OCI-LY3 (cell line): ENCODE measurements around the gene EXOSC9.

Experiments
- H2AFZ ChIP-seq: fragments of 200-600, 300-600 bp; shearing (Covaris generic); 2 replicates; pipeline ENCODE4 v1.6.0; 2014; ENCODE audit warnings: antibody characterized with exemption, low read depth, low read length
- H3K27ac ChIP-seq: fragments of 200-600, 300-600 bp; sonication (generic); 2 replicates; pipeline ENCODE4 v1.5.1; 2014; ENCODE audit warnings: mild to moderate bottlenecking, low read length, moderate library complexity, mixed read lengths
- H3K27me3 ChIP-seq: fragments of 200-600, 300-600 bp; sonication (generic); 2 replicates; pipeline ENCODE4 v1.6.1; 2014; ENCODE audit warnings: low read depth, low read length, mixed read lengths
- H3K36me3 ChIP-seq: fragments of 200-600, 300-600 bp; sonication (generic); replicated peaks from 2 replicates; pipeline ENCODE3; 2014; ENCODE audit warnings: low read depth, low read length, mixed read lengths
- H3K4me1 ChIP-seq: fragments of 300-600, 200-600 bp; sonication (generic); 2 replicates; pipeline ENCODE4 v1.6.1; 2014; ENCODE audit warnings: low read length, mixed read lengths
- H3K4me2 ChIP-seq: fragments of 200-600, 300-600 bp; sonication (generic); 2 replicates; pipeline ENCODE4 v1.6.1; 2014; ENCODE audit warnings: low read length, mixed read lengths
- H3K4me3 ChIP-seq: fragments of 300-600, 200-600 bp; sonication (generic); 2 replicates; pipeline ENCODE4 v1.5.1; 2014; ENCODE audit warnings: antibody characterized with exemption, mild to moderate bottlenecking, low read length, moderate library complexity
- H3K79me2 ChIP-seq: fragments of 300-600, 200-600 bp; shearing (Covaris generic); 2 replicates; pipeline ENCODE4 v1.6.1; 2014; ENCODE audit warnings: mild to moderate bottlenecking, low read length, mixed read lengths
- H3K9ac ChIP-seq: fragments of 300-600, 200-600 bp; shearing (Covaris generic); 2 replicates; pipeline ENCODE4 v1.6.0; 2014; ENCODE audit warnings: mild to moderate bottlenecking, low read length, moderate library complexity
- H3K9me3 ChIP-seq: fragments of 200-600, 300-600 bp; shearing (Covaris generic); 2 replicates; pipeline ENCODE4 v1.6.1; 2014; ENCODE audit warnings: low read length, mixed read lengths; ENCODE audit not compliant: insufficient read depth
- H4K20me1 ChIP-seq: fragments of 200-600, 300-600 bp; sonication (generic); 2 replicates; pipeline ENCODE4 v1.6.1; 2016; ENCODE audit warnings: low read length, mixed read lengths; ENCODE audit not compliant: insufficient read depth
- EZH2phosphoT487 ChIP-seq: fragments of 200-600 bp; shearing (Covaris generic); IDR thresholded peaks from 2 replicates; pipeline ENCODE4 v1.6.1; 2018; ENCODE audit warnings: antibody characterized with exemption, mixed run types, low read depth
- TF ChIP-seq, protein P1 (sequence below): fragments of 200-600, 300-600 bp; sonication (generic); IDR thresholded peaks from 2 replicates; pipeline ENCODE4 v1.5.1; 2014; ENCODE audit warnings: antibody characterized with exemption, low read length, low read depth

EXOSC9 gene

GRCh38 chr4:121789455-121789854 lies 11.7 kb upstream of the EXOSC9 start:
- H3K9me3 ChIP-seq = no peaks in the 10 kb centered on the region
- H3K27ac ChIP-seq = no peak overlapping the region
- H3K9ac ChIP-seq = no peak overlapping the region
- H3K4me2 ChIP-seq = no peak overlapping the region
- H3K36me3 ChIP-seq = no peaks in the 10 kb centered on the region
- no peaks in the 10 kb centered on the region for H4K20me1 ChIP-seq
- TF ChIP-seq, protein P1, sequence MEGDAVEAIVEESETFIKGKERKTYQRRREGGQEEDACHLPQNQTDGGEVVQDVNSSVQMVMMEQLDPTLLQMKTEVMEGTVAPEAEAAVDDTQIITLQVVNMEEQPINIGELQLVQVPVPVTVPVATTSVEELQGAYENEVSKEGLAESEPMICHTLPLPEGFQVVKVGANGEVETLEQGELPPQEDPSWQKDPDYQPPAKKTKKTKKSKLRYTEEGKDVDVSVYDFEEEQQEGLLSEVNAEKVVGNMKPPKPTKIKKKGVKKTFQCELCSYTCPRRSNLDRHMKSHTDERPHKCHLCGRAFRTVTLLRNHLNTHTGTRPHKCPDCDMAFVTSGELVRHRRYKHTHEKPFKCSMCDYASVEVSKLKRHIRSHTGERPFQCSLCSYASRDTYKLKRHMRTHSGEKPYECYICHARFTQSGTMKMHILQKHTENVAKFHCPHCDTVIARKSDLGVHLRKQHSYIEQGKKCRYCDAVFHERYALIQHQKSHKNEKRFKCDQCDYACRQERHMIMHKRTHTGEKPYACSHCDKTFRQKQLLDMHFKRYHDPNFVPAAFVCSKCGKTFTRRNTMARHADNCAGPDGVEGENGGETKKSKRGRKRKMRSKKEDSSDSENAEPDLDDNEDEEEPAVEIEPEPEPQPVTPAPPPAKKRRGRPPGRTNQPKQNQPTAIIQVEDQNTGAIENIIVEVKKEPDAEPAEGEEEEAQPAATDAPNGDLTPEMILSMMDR = no peak
- no peak for TF ChIP-seq EZH2phosphoT487
- H3K4me3 ChIP-seq = no peak overlapping the region
- peaks cover 13% of the 10 kb centered on the region for H3K4me1 ChIP-seq
- no peaks in the 10 kb centered on the region for H3K79me2 ChIP-seq
- no peaks in the 10 kb centered on the region for H3K27me3 ChIP-seq
- no peak overlapping the region for H2AFZ ChIP-seq

DNA sequence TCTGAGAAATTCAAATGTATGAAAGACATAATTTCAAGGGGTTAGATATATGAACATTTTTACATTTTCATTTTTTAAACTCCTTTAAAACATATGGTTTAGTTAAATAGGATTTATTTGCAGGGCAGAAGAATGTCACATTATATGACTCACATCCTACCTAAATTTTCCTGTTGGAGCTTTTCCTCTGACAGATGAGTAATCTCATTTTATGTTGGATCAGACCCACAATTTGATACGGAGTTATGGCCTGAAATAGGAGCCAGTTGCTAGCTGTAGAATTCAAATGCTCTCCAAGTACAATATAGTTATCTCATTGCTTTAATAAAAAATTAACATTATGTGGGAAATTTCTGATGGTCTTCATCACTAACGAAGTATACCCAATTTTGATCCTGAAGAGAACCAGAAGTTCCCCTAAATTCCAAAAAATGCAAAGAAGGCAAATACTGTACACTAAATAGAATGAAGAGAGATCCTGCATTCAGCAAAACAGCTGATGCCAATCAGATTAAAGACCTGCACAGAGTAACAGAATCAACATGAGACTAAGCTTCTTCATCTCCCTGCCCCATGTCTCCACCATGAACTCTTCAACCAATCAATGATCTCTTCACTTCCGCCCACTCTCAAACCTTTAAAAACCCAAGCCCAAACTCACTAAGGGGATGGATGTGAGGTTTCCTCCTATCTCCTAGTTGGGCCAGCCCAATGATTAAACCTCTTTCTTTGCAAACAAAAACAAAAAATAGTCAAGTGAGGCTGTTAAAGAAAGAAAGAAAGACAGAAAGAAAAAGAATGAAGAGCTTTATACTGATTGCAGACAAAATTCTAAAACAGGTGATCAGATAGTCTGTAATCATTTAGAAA lies 10.9 kb upstream of the EXOSC9 start:
- no peak overlapping the region for H3K27ac ChIP-seq

GRCh38 chr4:121790976-121791375 lies 10.1 kb upstream of the EXOSC9 start:
- H4K20me1 ChIP-seq = no peaks in the 10 kb centered on the region
- H3K27me3 ChIP-seq = no peaks in the 10 kb centered on the region
- H3K36me3 ChIP-seq = no peaks in the 10 kb centered on the region
- H3K9ac ChIP-seq = no peak overlapping the region
- TF ChIP-seq, protein P1 = no peak
- no peak for TF ChIP-seq EZH2phosphoT487
- H3K4me2 ChIP-seq = no peak overlapping the region
- no peaks in the 10 kb centered on the region for H3K79me2 ChIP-seq
- H3K4me3 ChIP-seq = no peak overlapping the region
- no peak overlapping the region for H3K27ac ChIP-seq
- H3K9me3 ChIP-seq = no peaks in the 10 kb centered on the region
- no peak overlapping the region for H2AFZ ChIP-seq
- peaks cover 20% of the 10 kb centered on the region for H3K4me1 ChIP-seq

More for the DNA sequence above, 10.9 kb upstream of the EXOSC9 start:
- no peak overlapping the region for H3K4me2 ChIP-seq
- H3K4me3 ChIP-seq = no peak overlapping the region
- H4K20me1 ChIP-seq = no peaks in the 10 kb centered on the region
- TF ChIP-seq EZH2phosphoT487 = no peak
- TF ChIP-seq, protein P1 = no peak
- no peak overlapping the region for H3K9ac ChIP-seq
- no peaks in the 10 kb centered on the region for H3K36me3 ChIP-seq
- H3K27me3 ChIP-seq = no peaks in the 10 kb centered on the region
- H3K4me1 ChIP-seq = peaks cover 13% of the 10 kb centered on the region
- H3K79me2 ChIP-seq = no peaks in the 10 kb centered on the region
- no peaks in the 10 kb centered on the region for H3K9me3 ChIP-seq
- H2AFZ ChIP-seq = no peak overlapping the region

- no peak overlapping the region for H3K9ac ChIP-seq
- H3K4me2 ChIP-seq = no peak overlapping the region
- H3K4me3 ChIP-seq = no peak overlapping the region
- no peaks in the 10 kb centered on the region for H3K79me2 ChIP-seq
- H3K36me3 ChIP-seq = no peaks in the 10 kb centered on the region
- H3K27me3 ChIP-seq = no peaks in the 10 kb centered on the region
- TF ChIP-seq EZH2phosphoT487 = no peak
- TF ChIP-seq, protein P1 = no peak
- H4K20me1 ChIP-seq = no peaks in the 10 kb centered on the region
- no peak overlapping the region for H2AFZ ChIP-seq
- no peak overlapping the region for H3K27ac ChIP-seq
- peaks cover 24% of the 10 kb centered on the region for H3K4me1 ChIP-seq
- H3K9me3 ChIP-seq = no peaks in the 10 kb centered on the region
Observed at GRCh38 chr4:121791481-121791880, 9.6 kb upstream of the EXOSC9 start.
